PC-9 (cell line): ENCODE measurements around the gene IGFBP4. TPM values are rescaled to one million over a fixed set of nuclear protein-coding genes. Genes with fewer than 3 reads are reported as not detected.

Experiments used
- BruUV-seq: library from RNA; stranded (reverse); fragments of 400-500 nt; replicated peaks from 2 replicates; lab custom pipeline; 2021; lab: Mats Ljungman, UMichigan
- CTCF ChIA-PET: fragments of 300-600 bp; sonication (Branson Sonifier 250); formaldehyde crosslinking; loops from one replicate; lab custom pipeline; 2022; ENCODE audit warnings: antibody characterized with exemption; lab: Charles Lee
- POLR2A ChIA-PET: fragments of 300-600 bp; sonication (Branson Sonifier 250); formaldehyde crosslinking; loops from one replicate; lab custom pipeline; 2022; ENCODE audit warnings: antibody characterized with exemption; ENCODE audit not compliant: unreplicated experiment; lab: Charles Lee
- DNase-seq, 2 experiments: peaks; one replicate each; pipeline versions ENCODE4 v3.0.0 to v3.0.0-alpha.2; 2015 to 2022; ENCODE audit warnings: mixed read lengths in 1 of 2
- H2AFZ ChIP-seq: fragments of 200-600 bp; sonication (generic); 2 replicates; pipeline ENCODE4 v1.8.1; 2017; ENCODE audit warnings: antibody characterized with exemption
- H3F3A ChIP-seq: fragments of 200-600 bp; sonication (generic); 2 replicates; pipeline ENCODE4 v1.8.1; 2017; ENCODE audit warnings: antibody characterized with exemption, mild to moderate bottlenecking, low read depth; ENCODE audit not compliant: insufficient read depth
- H3K27ac ChIP-seq: fragments of 200-600 bp; sonication (generic); 2 replicates; pipeline ENCODE4 v1.6.1; 2016; ENCODE audit warnings: mixed run types
- H3K27me3 ChIP-seq: fragments of 200-600 bp; sonication (generic); 2 replicates; pipeline ENCODE4 v1.6.1; 2016; ENCODE audit warnings: low read depth, mixed run types; ENCODE audit not compliant: insufficient read depth
- H3K36me3 ChIP-seq: fragments of 200-600 bp; sonication (generic); 2 replicates; pipeline ENCODE4 v1.6.1; 2016; ENCODE audit warnings: low read depth, mixed run types
- H3K4me1 ChIP-seq: fragments of 200-600 bp; sonication (generic); replicated peaks from 2 replicates; pipeline ENCODE4 v1.6.1; 2016; ENCODE audit warnings: mixed run types; ENCODE audit not compliant: insufficient read depth
- H3K4me2 ChIP-seq: fragments of 200-600 bp; sonication (generic); 2 replicates; pipeline ENCODE4 v1.6.1; 2017; ENCODE audit warnings: mixed run types
- H3K4me3 ChIP-seq: fragments of 200-600 bp; sonication (generic); 2 replicates; pipeline ENCODE4 v1.6.1; 2016; ENCODE audit warnings: mixed run types
- H3K79me2 ChIP-seq: fragments of 200-600 bp; sonication (generic); 2 replicates; pipeline ENCODE4 v1.6.1; 2017; ENCODE audit warnings: low read depth, mixed run types
- H3K9me2 ChIP-seq: fragments of 200-600 bp; sonication (generic); 2 replicates; pipeline ENCODE4 v1.8.1; 2017; ENCODE audit warnings: mild to moderate bottlenecking; ENCODE audit not compliant: insufficient read depth
- H3K9me3 ChIP-seq: fragments of 200-600 bp; sonication (generic); 2 replicates; pipeline ENCODE4 v1.8.1; 2016; ENCODE audit warnings: low read depth; ENCODE audit not compliant: insufficient read depth
- H4K20me1 ChIP-seq: fragments of 200-600 bp; sonication (generic); 2 replicates; pipeline ENCODE4 v1.8.1; 2017; ENCODE audit not compliant: insufficient read depth
- CTCF ChIP-seq: fragments of 200-600 bp; sonication (generic); conservative IDR thresholded peaks from 2 replicates; pipeline ENCODE4 v1.6.1; 2017; ENCODE audit warnings: mixed run types, antibody characterized with exemption, mild to moderate bottlenecking, moderate library complexity
- EZH2 ChIP-seq: fragments of 200-600 bp; sonication (generic); IDR thresholded peaks from 2 replicates; pipeline ENCODE4 v1.8.0; 2017; ENCODE audit warnings: antibody characterized with exemption, low read depth
- intact Hi-C: fragments of 100-400 bp; cut with micrococcal nuclease; formaldehyde crosslinking; loops from one replicate; pipeline ENCODE4 v1.10.0; 2022; ENCODE audit not compliant: unreplicated experiment
- total RNA-seq: library from RNA; stranded (reverse); gene quantifications from 2 replicates; pipeline ENCODE4 v1.2.3, GENCODE V29; 2021

IGFBP4 gene
- total RNA-seq, 1 experiment from 2014 or later = 138 TPM

DNA sequence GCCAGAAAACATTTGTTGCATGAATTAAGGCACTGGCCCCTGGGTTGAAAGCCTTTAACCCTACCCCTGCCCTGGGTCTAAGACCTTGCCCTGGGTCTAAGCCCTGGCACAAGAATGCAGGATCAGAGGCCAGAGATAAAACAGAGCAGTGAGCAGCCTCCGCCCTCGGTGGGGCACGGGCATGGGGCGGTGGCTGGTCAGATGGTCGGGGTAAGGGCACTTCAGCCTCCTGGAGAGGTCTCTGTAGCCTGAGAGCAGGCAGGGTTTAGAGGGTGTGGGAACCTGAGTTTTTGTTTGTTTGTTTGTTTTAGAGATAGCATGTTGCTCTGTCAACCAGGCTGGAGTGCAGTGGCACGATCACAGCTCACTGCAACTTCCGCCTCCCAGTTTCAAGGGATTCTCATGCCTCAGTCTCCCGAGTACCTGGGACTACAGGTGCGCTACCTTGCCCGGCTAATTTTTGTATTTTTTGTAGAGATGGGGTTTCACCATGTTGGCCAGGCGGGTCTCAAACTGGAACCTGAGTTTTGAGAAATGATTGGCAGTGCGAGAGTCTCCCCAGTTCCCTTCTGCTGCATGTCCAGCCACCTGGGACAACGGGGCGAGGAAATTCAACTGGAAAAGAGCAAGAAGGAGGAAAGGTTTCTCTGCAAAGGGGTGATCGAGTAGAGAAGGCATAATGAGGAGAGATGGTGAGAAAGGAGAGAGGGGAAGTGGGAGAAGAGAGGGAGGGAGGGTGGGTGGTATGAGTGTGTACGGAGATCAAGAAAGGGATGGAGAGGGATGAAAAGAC lies 30.5 kb downstream of the IGFBP4 start:
- no TSS peak for BruUV-seq
- Histone ChIP-seq H3K4me3 (no peak overlapping the region), H3F3A (peaks cover 19% of the 10 kb centered on the region; the same call in 1 of the 2 replicates), H3K4me1 (no peaks in the 10 kb centered on the region), H3K4me2 (no peak overlapping the region), H3K27ac (no peak overlapping the region), H3K36me3 (no peaks in the 10 kb centered on the region), H2AFZ (no peak overlapping the region), H3K79me2 (no peaks in the 10 kb centered on the region), H3K9me3 (no peaks in the 10 kb centered on the region), H3K27me3 (no peaks in the 10 kb centered on the region), H4K20me1 (no peaks in the 10 kb centered on the region), H3K9me2 (no peaks in the 10 kb centered on the region)
- POLR2A ChIA-PET = no interaction called here
- CTCF ChIA-PET = no interaction called here
- intact Hi-C loops = no loop called here
- TF ChIP-seq CTCF (no peak), EZH2 (no peak)
- DNase-seq = no peak

GRCh38 chr17:40474419-40475002 lies 31.3 kb downstream of the IGFBP4 start:
- Histone ChIP-seq H3K4me1 (no peaks in the 10 kb centered on the region), H3K4me2 (no peak overlapping the region), H3K36me3 (no peaks in the 10 kb centered on the region), H3K27me3 (no peaks in the 10 kb centered on the region), H2AFZ (no peak overlapping the region), H3K27ac (no peak overlapping the region), H3K4me3 (no peak overlapping the region), H4K20me1 (no peaks in the 10 kb centered on the region), H3K9me3 (no peaks in the 10 kb centered on the region), H3K79me2 (no peaks in the 10 kb centered on the region), H3K9me2 (no peaks in the 10 kb centered on the region), H3F3A (peaks cover 19% of the 10 kb centered on the region; the same call in 1 of the 2 replicates)
- no peak for DNase-seq
- ChIA-PET CTCF (interaction anchor here (0.5 kb wide), 1 partner anchor 54 kb away, joined by 4 read pairs; no protein-coding TSS in a partner anchor), POLR2A (interaction anchor here (0.6 kb wide), 1 partner anchor 1207 kb away, joined by 4 read pairs; no protein-coding TSS in a partner anchor)
- intact Hi-C loops = no loop called here
- TF ChIP-seq EZH2 = no peak
- no peak for TF ChIP-seq CTCF
- no TSS peak for BruUV-seq

- Histone ChIP-seq H3K27ac (no peak overlapping the region), H3K9me3 (no peaks in the 10 kb centered on the region), H3K79me2 (no peaks in the 10 kb centered on the region), H3K9me2 (no peaks in the 10 kb centered on the region), H3K27me3 (no peaks in the 10 kb centered on the region), H4K20me1 (no peaks in the 10 kb centered on the region), H3K4me2 (no peak overlapping the region), H3K4me3 (no peak overlapping the region), H3K36me3 (no peaks in the 10 kb centered on the region), H2AFZ (no peak overlapping the region), H3K4me1 (peaks cover 8% of the 10 kb centered on the region), H3F3A (peaks cover 23% of the 10 kb centered on the region; the same call in 1 of the 2 replicates)
- POLR2A ChIA-PET = interaction anchor here (0.6 to 0.7 kb wide), 2 partner anchors 16 to 1206 kb away, joined by 4 to 19 read pairs; no protein-coding TSS in a partner anchor
- no peak for TF ChIP-seq CTCF
- TF ChIP-seq EZH2 = no peak
- BruUV-seq = no TSS peak
- intact Hi-C loops = no loop called here
- CTCF ChIA-PET = interaction anchor here (0.5 to 1.2 kb wide), 6 partner anchors 22 to 969 kb away, joined by 3 to 6 read pairs (median 4); no protein-coding TSS in a partner anchor
- DNase-seq = no peak
Measured at GRCh38 chr17:40475234-40475908, 32.1 kb downstream of the IGFBP4 start.
